ENCODE data around the gene ATP8A2. TPM values are rescaled to one million over a fixed set of nuclear protein-coding genes. Genes with fewer than 3 reads are reported as not detected.

ATP8A2 gene
- total and polyA plus RNA-seq, 2 of the 8 experiments (the other 6 are each of a cell fraction or from before 2014, with no cell fraction given) = 2.4 to 8.3 TPM

DNA sequence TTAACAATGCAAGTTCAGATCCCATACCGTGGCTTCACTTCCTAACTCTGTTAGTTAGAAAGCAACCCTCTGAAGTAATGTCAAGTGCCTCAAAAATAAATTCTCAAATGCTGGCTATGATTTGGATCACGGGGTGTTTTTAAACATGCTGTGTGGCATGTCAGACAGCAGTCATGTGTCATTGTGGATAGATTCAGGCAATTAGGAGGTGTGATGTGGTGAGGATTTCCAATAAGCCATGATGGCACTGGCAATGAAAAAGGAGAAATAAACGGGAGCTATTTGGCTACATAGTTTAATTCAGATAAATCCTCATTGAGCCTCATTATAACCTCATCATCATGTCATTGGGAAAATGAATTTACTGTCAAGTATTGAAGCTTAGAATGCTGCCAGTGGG, 130.3 kb downstream of the ATP8A2 start:
- FAIRE-seq = no peak

More for the DNA sequence above, 130.3 kb downstream of the ATP8A2 start:
- H4K20me1 ChIP-seq (replicated peaks in 1 of 2; ENCODE audit: control insufficient read depth in 1 of 2, insufficient read depth in 2 of 2, low read length in 2 of 2) = no peaks in the 10 kb centered on the region
- no peaks in the 10 kb centered on the region for H3K9me3 ChIP-seq (ENCODE audit: insufficient read depth in 2 of 2, low read depth in 1 of 2, low read length in 1 of 2)
- H2AK5ac ChIP-seq (ENCODE audit: low read depth, low read length) = no peak overlapping the region
- H2BK12ac ChIP-seq (ENCODE audit: low read depth, low read length) = no peak overlapping the region
- H3K23me2 ChIP-seq (ENCODE audit: low read depth, low read length) = no peaks in the 10 kb centered on the region
- ChIA-PET CTCF (ENCODE audit: partially characterized antibody) (interaction anchor here (0.9 to 1.4 kb wide), 2 partner anchors 18 to 20 kb away, joined by 3 read pairs; no protein-coding TSS in a partner anchor), POLR2A (ENCODE audit: partially characterized antibody) (interaction anchor here (1.2 kb wide), 1 partner anchor 33 kb away, joined by 3 read pairs; no protein-coding TSS in a partner anchor)
- H3K23ac ChIP-seq (ENCODE audit: insufficient read length) = no peak overlapping the region
- H4K5ac ChIP-seq (ENCODE audit: insufficient read length, low read depth, low read length) = no peak overlapping the region
- no peak overlapping the region for H2BK15ac ChIP-seq (ENCODE audit: low read length)
- H3K4ac ChIP-seq (replicated peaks; ENCODE audit: insufficient read length, low read depth, low read length) = no peak overlapping the region
- no peak overlapping the region for H2AFZ ChIP-seq (ENCODE audit: low read length)
- no peak overlapping the region for H3K9ac ChIP-seq (replicated peaks in 1 of 4; ENCODE audit: extremely low read depth in 1 of 4, low read depth in 3 of 4, low read length in 3 of 4)
- H3K14ac ChIP-seq (ENCODE audit: insufficient read length) = no peak overlapping the region
- H4K91ac ChIP-seq (replicated peaks; ENCODE audit: insufficient read length, low read length) = no peak overlapping the region
- no peak overlapping the region for H3K56ac ChIP-seq (replicated peaks; ENCODE audit: insufficient read length, low read depth, low read length)
- H3K27me3 ChIP-seq (replicated peaks in 1 of 4; ENCODE audit: control insufficient read depth in 3 of 4, extremely low read depth in 1 of 4, insufficient read depth in 3 of 4, low read length in 3 of 4) = no peaks in the 10 kb centered on the region
- H2BK5ac ChIP-seq (ENCODE audit: low read depth, low read length) = no peak overlapping the region
- no peak overlapping the region for H3K18ac ChIP-seq (ENCODE audit: extremely low read depth, low read length)
- H3K79me1 ChIP-seq (ENCODE audit: low read depth, low read length) = no peaks in the 10 kb centered on the region
- TF ChIP-seq KDM1A (IDR thresholded peaks at IDR 0.05; ENCODE audit: borderline replicate concordance, low read length) = no peak
- no peak for TF ChIP-seq CHD1 (IDR thresholded peaks at IDR 0.05; ENCODE audit: low read depth, low read length)
- no peak for TF ChIP-seq RAD21 (IDR thresholded peaks at IDR 0.05 in 1 of 2, conservative IDR thresholded peaks at IDR 0.05 in 1 of 2; ENCODE audit: low read depth in 2 of 2, low read length in 2 of 2)
- TF ChIP-seq EZH2 (IDR thresholded peaks at IDR 0.05; ENCODE audit: low read depth, low read length, severe bottlenecking) = no peak
- no peak for TF ChIP-seq BACH1 (IDR thresholded peaks at IDR 0.05; ENCODE audit: low read length)
- no peak for TF ChIP-seq SIRT6 (IDR thresholded peaks at IDR 0.05; ENCODE audit: low read length)
- TF ChIP-seq SIX5 (IDR thresholded peaks at IDR 0.05; ENCODE audit: low read depth, low read length) = no peak
- TF ChIP-seq GABPA (IDR thresholded peaks at IDR 0.05; ENCODE audit: borderline replicate concordance, insufficient read depth, low read length) = no peak
- no peak for TF ChIP-seq ASH2L (IDR thresholded peaks at IDR 0.05; ENCODE audit: low read length)
- H3K4me2 ChIP-seq (ENCODE audit: insufficient read depth in 1 of 2, low read depth in 2 of 2, low read length in 2 of 2) = no peak overlapping the region
- peaks cover 0 to 5% (median 0%) of the 10 kb centered on the region in 4 experiments; a peak in 2 of 7 replicates for H3K4me1 ChIP-seq (replicated peaks in 1 of 4; ENCODE audit: control insufficient read depth in 3 of 4, insufficient read depth in 4 of 4, low read length in 3 of 4)
- H4K8ac ChIP-seq (ENCODE audit: extremely low read depth, insufficient read depth, low read length) = no peak overlapping the region
- H3K4me3 ChIP-seq (ENCODE audit: extremely low read depth in 1 of 4, insufficient read depth in 2 of 4, low read depth in 3 of 4, low read length in 4 of 4) = no peak overlapping the region
- no peaks in the 10 kb centered on the region for H3K79me2 ChIP-seq (ENCODE audit: control insufficient read depth in 1 of 2, insufficient read depth in 2 of 2, low read length in 2 of 2)
- WGBS, 2 experiments (ENCODE audit: extremely low coverage in 1 of 2, insufficient coverage in 1 of 2, insufficient read length in 1 of 2, insufficient replicate concordance in 2 of 2, low coverage in 1 of 2, low lambda C conversion rate in 2 of 2, missing lambda C conversion rate in 1 of 2) = 90% methylated on average over 3 of the region's 3 CpGs; no CpG with 5 or more reads in 1 of the 2 experiments
- no peak overlapping the region for H2BK20ac ChIP-seq (ENCODE audit: low read length)
- H3K27ac ChIP-seq (ENCODE audit: low read depth, low read length) = no peak overlapping the region
- no peaks in the 10 kb centered on the region for H3K36me3 ChIP-seq (ENCODE audit: control insufficient read depth in 2 of 4, insufficient read depth in 4 of 4, low read length in 3 of 4)
- H2BK120ac ChIP-seq (replicated peaks; ENCODE audit: low read depth, low read length) = no peak overlapping the region
- DNase-seq (ENCODE audit: low read depth in 1 of 2, low spot score in 2 of 2) = no peak

Measured in H1 (cell line).